Measurements from ENCODE around the gene CDK17.

DNA sequence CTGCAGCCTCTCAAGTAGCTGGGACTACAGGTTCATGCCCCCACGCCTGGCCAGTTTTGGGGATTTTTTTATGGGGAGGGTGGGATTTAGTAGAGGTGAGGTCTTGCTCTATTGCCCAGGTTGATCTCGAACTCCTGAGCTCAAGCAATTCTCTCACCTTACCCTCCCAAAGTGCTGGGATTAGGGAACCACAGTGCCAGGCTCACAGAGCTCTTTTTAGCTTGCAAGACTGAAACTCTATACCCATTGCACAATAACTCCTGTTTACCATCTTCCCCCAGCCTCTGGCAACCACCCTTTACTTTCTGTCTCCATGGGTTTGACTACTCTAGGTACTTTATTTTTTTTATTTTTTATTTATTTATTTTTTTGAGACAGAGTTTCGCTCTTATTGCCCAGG, 25.7 kb upstream of the CDK17 start:
- TF ChIP-seq POLR2A (IDR thresholded peaks at IDR 0.05) = no peak
- TF ChIP-seq, protein P1, sequence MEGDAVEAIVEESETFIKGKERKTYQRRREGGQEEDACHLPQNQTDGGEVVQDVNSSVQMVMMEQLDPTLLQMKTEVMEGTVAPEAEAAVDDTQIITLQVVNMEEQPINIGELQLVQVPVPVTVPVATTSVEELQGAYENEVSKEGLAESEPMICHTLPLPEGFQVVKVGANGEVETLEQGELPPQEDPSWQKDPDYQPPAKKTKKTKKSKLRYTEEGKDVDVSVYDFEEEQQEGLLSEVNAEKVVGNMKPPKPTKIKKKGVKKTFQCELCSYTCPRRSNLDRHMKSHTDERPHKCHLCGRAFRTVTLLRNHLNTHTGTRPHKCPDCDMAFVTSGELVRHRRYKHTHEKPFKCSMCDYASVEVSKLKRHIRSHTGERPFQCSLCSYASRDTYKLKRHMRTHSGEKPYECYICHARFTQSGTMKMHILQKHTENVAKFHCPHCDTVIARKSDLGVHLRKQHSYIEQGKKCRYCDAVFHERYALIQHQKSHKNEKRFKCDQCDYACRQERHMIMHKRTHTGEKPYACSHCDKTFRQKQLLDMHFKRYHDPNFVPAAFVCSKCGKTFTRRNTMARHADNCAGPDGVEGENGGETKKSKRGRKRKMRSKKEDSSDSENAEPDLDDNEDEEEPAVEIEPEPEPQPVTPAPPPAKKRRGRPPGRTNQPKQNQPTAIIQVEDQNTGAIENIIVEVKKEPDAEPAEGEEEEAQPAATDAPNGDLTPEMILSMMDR (IDR thresholded peaks at IDR 0.05 in 8 of 11, conservative IDR thresholded peaks at IDR 0.05 in 3 of 11) = no peak
